Measurements from ENCODE around the gene SIL1.

DNA sequence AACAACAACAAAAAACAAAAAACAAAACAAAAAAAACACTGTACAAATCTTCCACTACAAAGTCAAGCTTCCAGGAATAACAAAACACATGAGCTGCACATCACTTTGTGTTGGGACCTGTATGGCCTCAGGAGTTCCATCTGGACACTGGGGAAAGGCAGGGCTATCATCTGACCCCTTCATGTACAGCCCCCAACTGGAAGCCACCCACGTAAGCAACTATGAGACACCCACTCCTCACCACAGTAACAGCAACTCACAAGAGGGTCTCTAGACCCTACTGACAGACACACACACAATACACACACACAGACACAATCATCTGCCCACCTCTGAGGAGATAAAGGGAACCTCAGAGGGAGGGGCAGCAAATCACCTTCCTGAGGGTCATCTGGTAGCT, 241.4 kb downstream of the SIL1 start:
- no peak for TF ChIP-seq POLR2A (IDR thresholded peaks at IDR 0.05; ENCODE audit: low read depth, low read length)
- TF ChIP-seq, protein P1, sequence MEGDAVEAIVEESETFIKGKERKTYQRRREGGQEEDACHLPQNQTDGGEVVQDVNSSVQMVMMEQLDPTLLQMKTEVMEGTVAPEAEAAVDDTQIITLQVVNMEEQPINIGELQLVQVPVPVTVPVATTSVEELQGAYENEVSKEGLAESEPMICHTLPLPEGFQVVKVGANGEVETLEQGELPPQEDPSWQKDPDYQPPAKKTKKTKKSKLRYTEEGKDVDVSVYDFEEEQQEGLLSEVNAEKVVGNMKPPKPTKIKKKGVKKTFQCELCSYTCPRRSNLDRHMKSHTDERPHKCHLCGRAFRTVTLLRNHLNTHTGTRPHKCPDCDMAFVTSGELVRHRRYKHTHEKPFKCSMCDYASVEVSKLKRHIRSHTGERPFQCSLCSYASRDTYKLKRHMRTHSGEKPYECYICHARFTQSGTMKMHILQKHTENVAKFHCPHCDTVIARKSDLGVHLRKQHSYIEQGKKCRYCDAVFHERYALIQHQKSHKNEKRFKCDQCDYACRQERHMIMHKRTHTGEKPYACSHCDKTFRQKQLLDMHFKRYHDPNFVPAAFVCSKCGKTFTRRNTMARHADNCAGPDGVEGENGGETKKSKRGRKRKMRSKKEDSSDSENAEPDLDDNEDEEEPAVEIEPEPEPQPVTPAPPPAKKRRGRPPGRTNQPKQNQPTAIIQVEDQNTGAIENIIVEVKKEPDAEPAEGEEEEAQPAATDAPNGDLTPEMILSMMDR (IDR thresholded peaks at IDR 0.05; ENCODE audit: extremely low read depth in 1 of 2, insufficient read depth in 1 of 2, low read depth in 1 of 2, low read length in 2 of 2), result no peak
- no peak for TF ChIP-seq MYC (IDR thresholded peaks at IDR 0.05; ENCODE audit: low read depth, low read length)
